Hematopoietic multipotent progenitor cell treated with erythropoietin and hydrocortisone succinate and interleukin-3 and kit ligand, for 4 days (in vitro differentiated cells): ENCODE measurements around the gene GPSM3.

Source experiments
- DNase-seq: peaks from one replicate; pipeline ENCODE4 v3.0.0-alpha.2; 2015

GPSM3 gene

GRCh38 chr6:32170294-32170693, 22.1 kb downstream of the GPSM3 start:
- no peak for DNase-seq

GRCh38 chr6:32168807-32169591, 23.4 kb downstream of the GPSM3 start:
- no peak for DNase-seq

- DNase-seq, result no peak
Measured at GRCh38 chr6:32168350-32168749, 24.1 kb downstream of the GPSM3 start.

- peak; percentile 91 for DNase-seq
Measured at GRCh38 chr6:32167761-32168262, 24.6 kb downstream of the GPSM3 start.

GRCh38 chr6:32167154-32167760, 25.2 kb downstream of the GPSM3 start:
- DNase-seq, result no peak

GRCh38 chr6:32166411-32167061, 25.9 kb downstream of the GPSM3 start:
- DNase-seq, result no peak

- DNase-seq, result no peak
Measured at GRCh38 chr6:32164295-32164694, 28.1 kb downstream of the GPSM3 start, which contains the start of gene EGFL8. Gene EGFL8, plus strand, starts transcription at chr6:32164595. Its CDS starts 1,571 bp downstream, at chr6:32166166.

- no peak for DNase-seq
Measured at GRCh38 chr6:32163559-32164258, 28.7 kb downstream of the GPSM3 start.

- no peak for DNase-seq
Measured at GRCh38 chr6:32158052-32158451, 34.4 kb downstream of the GPSM3 start.

GRCh38 chr6:32156891-32157290, 35.6 kb downstream of the GPSM3 start:
- DNase-seq, result no peak

GRCh38 chr6:32154514-32155161, 37.8 kb downstream of the GPSM3 start:
- no peak for DNase-seq

- peak; percentile 96 for DNase-seq
Measured at GRCh38 chr6:32153564-32154513, 38.6 kb downstream of the GPSM3 start, which contains the start of gene PPT2. Gene PPT2, plus strand, starts transcription at chr6:32154141. Its CDS starts 454 bp downstream, at chr6:32154595.

- no peak for DNase-seq
Measured at GRCh38 chr6:32152769-32153563, 39.5 kb downstream of the GPSM3 start.

GRCh38 chr6:32151863-32152768, 40.3 kb downstream of the GPSM3 start, which contains the start of gene PRRT1:
Gene PRRT1, minus strand, starts transcription at chr6:32151939. Its CDS starts 112 bp downstream, at chr6:32151827.
- peak; percentile 9 for DNase-seq

GRCh38 chr6:32151181-32151862, 41.1 kb downstream of the GPSM3 start:
- peak; percentile 8 for DNase-seq

- no peak for DNase-seq
Measured at GRCh38 chr6:32149932-32150870, 42.2 kb downstream of the GPSM3 start.

GRCh38 chr6:32149092-32149755, 43.2 kb downstream of the GPSM3 start:
- peak; percentile 8 for DNase-seq
